Glutamatergic neuron (in vitro differentiated cells): ENCODE data around the gene KRCC1. TPM values are rescaled to one million over a fixed set of nuclear protein-coding genes. Genes with fewer than 3 reads are reported as not detected.

Experiments
- DNase-seq: peaks from one replicate; pipeline ENCODE4 v3.0.0; 2022
- H3K27ac Mint-ChIP-seq: one replicate; pipeline ENCODE4 v1.8.0; 2020; ENCODE audit warnings: mild to moderate bottlenecking, mixed read lengths, inconsistent platforms; ENCODE audit not compliant: unreplicated experiment
- H3K27me3 Mint-ChIP-seq: one replicate; pipeline ENCODE4 v1.8.0; 2020; ENCODE audit warnings: mild to moderate bottlenecking, moderate library complexity, mixed read lengths, inconsistent platforms; ENCODE audit not compliant: unreplicated experiment
- H3K36me3 Mint-ChIP-seq: one replicate; pipeline ENCODE4 v1.8.0; 2020; ENCODE audit warnings: mild to moderate bottlenecking, mixed read lengths, inconsistent platforms; ENCODE audit not compliant: unreplicated experiment
- H3K4me1 Mint-ChIP-seq: one replicate; pipeline ENCODE4 v1.8.0; 2020; ENCODE audit warnings: mild to moderate bottlenecking, low read depth, mixed read lengths, inconsistent platforms; ENCODE audit not compliant: unreplicated experiment
- H3K4me3 Mint-ChIP-seq: one replicate; pipeline ENCODE4 v1.8.0; 2020; ENCODE audit warnings: mild to moderate bottlenecking, mixed read lengths, inconsistent platforms; ENCODE audit not compliant: unreplicated experiment
- H3K9me3 Mint-ChIP-seq: one replicate; pipeline ENCODE4 v1.8.0; 2020; ENCODE audit warnings: mild to moderate bottlenecking, moderate library complexity, mixed read lengths, inconsistent platforms; ENCODE audit not compliant: unreplicated experiment
- total RNA-seq: library from RNA; stranded (reverse); fragmentation: NEBNext Ultra II Directional; extraction: Animal tissue kit (Norgen Biotek cat#: 25700); gene quantifications from one replicate; pipeline ENCODE4 v1.2.1, GENCODE V29; 2021; ENCODE audit not compliant: unreplicated experiment
- TF ChIP-seq, protein P1 (sequence below): fragments of 200-600 bp; sonication (generic); IDR thresholded peaks from one replicate; pipeline ENCODE4 v1.5.0; 2021; ENCODE audit not compliant: partially characterized antibody, unreplicated experiment

KRCC1 gene
- total RNA-seq, 1 donor from 2014 or later = 8.0 TPM

DNA sequence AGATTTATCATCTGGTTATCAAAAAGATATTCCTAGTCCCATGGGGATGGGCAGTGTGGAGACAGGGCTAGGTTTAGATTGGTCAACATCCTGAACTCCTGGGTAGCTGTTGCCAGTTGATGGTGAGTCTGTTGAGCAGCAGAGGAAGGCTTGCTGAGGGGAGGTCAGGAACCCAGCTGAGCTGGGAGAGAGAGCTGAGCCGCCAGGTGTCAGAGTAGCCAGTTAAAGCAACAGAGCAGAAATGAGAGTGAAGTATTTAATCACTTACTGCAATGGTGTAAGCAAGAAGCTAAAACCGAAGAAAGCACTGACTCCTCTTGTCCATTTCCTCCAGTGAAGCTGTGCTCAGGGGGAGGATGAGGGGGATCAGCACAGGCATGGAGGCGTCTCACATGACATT, 41.6 kb upstream of the KRCC1 start:
- Mint-ChIP-seq H3K27ac (no peak overlapping the region), H3K27me3 (peaks cover 2% of the 10 kb centered on the region), H3K4me1 (no peaks in the 10 kb centered on the region), H3K36me3 (peaks cover 4% of the 10 kb centered on the region), H3K4me3 (no peak overlapping the region), H3K9me3 (peaks cover 3% of the 10 kb centered on the region)
- no peak for DNase-seq
- TF ChIP-seq, protein P1, sequence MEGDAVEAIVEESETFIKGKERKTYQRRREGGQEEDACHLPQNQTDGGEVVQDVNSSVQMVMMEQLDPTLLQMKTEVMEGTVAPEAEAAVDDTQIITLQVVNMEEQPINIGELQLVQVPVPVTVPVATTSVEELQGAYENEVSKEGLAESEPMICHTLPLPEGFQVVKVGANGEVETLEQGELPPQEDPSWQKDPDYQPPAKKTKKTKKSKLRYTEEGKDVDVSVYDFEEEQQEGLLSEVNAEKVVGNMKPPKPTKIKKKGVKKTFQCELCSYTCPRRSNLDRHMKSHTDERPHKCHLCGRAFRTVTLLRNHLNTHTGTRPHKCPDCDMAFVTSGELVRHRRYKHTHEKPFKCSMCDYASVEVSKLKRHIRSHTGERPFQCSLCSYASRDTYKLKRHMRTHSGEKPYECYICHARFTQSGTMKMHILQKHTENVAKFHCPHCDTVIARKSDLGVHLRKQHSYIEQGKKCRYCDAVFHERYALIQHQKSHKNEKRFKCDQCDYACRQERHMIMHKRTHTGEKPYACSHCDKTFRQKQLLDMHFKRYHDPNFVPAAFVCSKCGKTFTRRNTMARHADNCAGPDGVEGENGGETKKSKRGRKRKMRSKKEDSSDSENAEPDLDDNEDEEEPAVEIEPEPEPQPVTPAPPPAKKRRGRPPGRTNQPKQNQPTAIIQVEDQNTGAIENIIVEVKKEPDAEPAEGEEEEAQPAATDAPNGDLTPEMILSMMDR = no peak

DNA sequence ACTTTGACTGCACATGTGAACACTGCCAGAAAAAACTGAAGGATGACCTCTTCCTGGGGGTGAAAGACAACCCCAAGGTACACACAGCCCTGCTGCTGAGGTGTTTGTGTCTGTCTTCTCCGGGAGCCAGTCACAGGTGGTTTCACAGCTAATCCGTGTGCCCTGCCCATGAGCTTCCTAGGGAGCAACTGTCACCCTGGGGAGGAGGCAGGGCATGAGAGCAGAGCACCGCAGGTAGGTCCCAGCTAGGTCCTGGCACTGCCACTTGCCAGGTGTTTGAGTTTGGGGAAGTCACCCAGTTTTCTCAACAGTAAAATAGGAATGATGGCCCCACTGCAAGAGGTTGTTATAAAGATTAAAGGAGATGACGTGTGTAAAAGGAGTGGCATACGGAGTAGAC, 41.1 kb upstream of the KRCC1 start:
- no peak overlapping the region for H3K27ac Mint-ChIP-seq
- TF ChIP-seq, protein P1 = no peak

DNA sequence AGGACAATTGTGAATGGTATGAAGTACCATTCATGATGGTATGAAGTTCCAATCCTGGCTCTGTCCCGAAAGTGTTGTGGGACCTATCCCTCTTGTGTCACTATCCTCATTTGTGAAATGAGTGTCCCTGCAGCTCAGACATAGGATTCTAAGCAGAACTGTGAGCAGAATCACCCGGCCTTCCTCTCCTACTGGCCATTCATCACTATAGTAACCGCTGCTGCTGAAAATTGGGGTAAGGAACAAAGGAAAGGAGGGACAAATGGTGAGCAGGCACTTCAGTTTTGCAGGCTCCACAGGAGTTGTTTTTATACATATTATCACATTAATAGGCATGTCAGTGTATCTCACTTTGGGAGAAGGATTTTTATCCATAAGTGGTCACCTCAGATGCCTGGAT, 39.4 kb upstream of the KRCC1 start:
- Mint-ChIP-seq H3K9me3 (no peaks in the 10 kb centered on the region), H3K4me3 (no peak overlapping the region), H3K27me3 (peaks cover 2% of the 10 kb centered on the region), H3K36me3 (peaks cover 4% of the 10 kb centered on the region), H3K27ac (no peak overlapping the region), H3K4me1 (no peaks in the 10 kb centered on the region)
- DNase-seq = no peak
- TF ChIP-seq, protein P1 = no peak

More for the DNA sequence above, 41.1 kb upstream of the KRCC1 start:
- Mint-ChIP-seq H3K9me3 (peaks cover 3% of the 10 kb centered on the region), H3K4me1 (no peaks in the 10 kb centered on the region), H3K27me3 (peaks cover 2% of the 10 kb centered on the region), H3K4me3 (no peak overlapping the region), H3K36me3 (peaks cover 4% of the 10 kb centered on the region)
- DNase-seq = no peak

DNA sequence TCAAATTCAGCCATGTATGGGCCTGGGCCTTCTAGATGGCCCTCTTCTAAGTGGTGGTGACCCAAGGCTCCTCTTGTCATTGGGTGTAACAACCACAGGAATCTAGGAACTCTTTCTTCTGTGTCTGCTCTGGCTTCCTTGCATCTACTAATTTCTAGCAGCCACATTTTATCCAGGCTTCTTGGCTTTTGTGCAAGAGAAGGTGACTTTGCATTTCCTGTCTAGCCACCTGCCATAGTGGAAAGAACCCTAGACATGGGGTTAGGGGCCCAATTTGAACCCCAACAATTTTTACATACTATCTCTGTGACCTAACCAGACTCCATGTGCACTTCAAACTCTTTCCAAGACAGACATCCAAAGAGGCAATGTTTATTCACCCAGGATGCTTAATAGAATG, 37.2 kb upstream of the KRCC1 start:
- TF ChIP-seq, protein P1 = no peak
- Mint-ChIP-seq H3K27me3 (peaks cover 2% of the 10 kb centered on the region), H3K4me3 (no peak overlapping the region), H3K36me3 (peaks cover 4% of the 10 kb centered on the region), H3K27ac (no peak overlapping the region), H3K4me1 (no peaks in the 10 kb centered on the region), H3K9me3 (peaks cover 1% of the 10 kb centered on the region)
- no peak for DNase-seq

DNA sequence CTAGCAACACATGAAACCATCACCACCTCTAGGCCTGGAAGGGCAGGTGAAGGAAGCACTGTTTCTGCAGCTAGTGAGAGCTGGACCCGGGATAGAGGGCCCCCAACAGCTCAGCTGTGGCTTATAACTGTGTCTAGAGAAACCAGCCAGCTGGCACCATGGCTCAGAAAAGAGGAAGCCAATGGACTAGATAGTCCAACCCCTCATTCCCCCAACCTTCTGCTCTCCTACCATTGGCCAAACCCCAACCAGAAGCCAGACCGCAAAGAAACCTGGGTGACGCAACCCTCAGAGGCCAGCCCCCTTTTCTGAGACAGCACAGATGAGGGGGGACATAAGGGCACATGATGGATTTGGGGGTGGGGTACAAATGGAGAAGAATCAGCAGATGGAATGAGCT, 36.4 kb upstream of the KRCC1 start:
- TF ChIP-seq, protein P1 = no peak
- Mint-ChIP-seq H3K9me3 (peaks cover 1% of the 10 kb centered on the region), H3K4me3 (no peak overlapping the region), H3K36me3 (peaks cover 4% of the 10 kb centered on the region), H3K27me3 (peaks cover 2% of the 10 kb centered on the region), H3K27ac (no peak overlapping the region), H3K4me1 (no peaks in the 10 kb centered on the region)
- DNase-seq = no peak
